Subcutaneous abdominal adipose tissue (tissue), 5 donors: ENCODE measurements around the gene EXOC7.
A peak's percentile ranks its signal among the peaks of the same experiment; 100 is the strongest.

Experiments used
- H3K27ac ChIP-seq: one replicate; pipeline ENCODE4 v1.7.0; 2013; ENCODE audit warnings: low read depth, mild to moderate bottlenecking, inconsistent platforms, low read length, moderate library complexity
- H3K27me3 ChIP-seq, 5 donors: one replicate each; pipeline ENCODE4 v1.7.0; 2013; ENCODE audit warnings: low read length in 5 of 5, inconsistent platforms in 1 of 5; ENCODE audit not compliant: control insufficient read depth in 5 of 5, insufficient read depth in 4 of 5
- H3K36me3 ChIP-seq, 5 donors: one replicate each; pipeline ENCODE4 v1.7.0; 2013; ENCODE audit warnings: low read length in 5 of 5; ENCODE audit not compliant: control insufficient read depth in 5 of 5, insufficient read depth in 5 of 5
- H3K4me1 ChIP-seq, 5 donors: one replicate each; pipeline ENCODE4 v1.7.0; 2013; ENCODE audit warnings: low read length in 5 of 5, mild to moderate bottlenecking in 3 of 5, moderate library complexity in 1 of 5; ENCODE audit not compliant: control insufficient read depth in 5 of 5, insufficient read depth in 5 of 5
- H3K4me3 ChIP-seq, 5 donors: one replicate each; pipeline ENCODE4 v1.7.0; 2013; ENCODE audit warnings: low read length in 5 of 5, low read depth in 1 of 5
- H3K9ac ChIP-seq, 5 donors: one replicate each; pipeline ENCODE4 v1.7.0; 2013; ENCODE audit warnings: low read length in 5 of 5, mild to moderate bottlenecking in 4 of 5, moderate library complexity in 3 of 5
- H3K9me3 ChIP-seq, 5 donors: one replicate each; pipeline ENCODE4 v1.7.0; 2013; ENCODE audit warnings: low read length in 5 of 5; ENCODE audit not compliant: control insufficient read depth in 5 of 5
- donor health status: healthy.
- donor health status: healthy.
- donor health status: healthy.
- donor health status: healthy.
- donor health status: healthy.

EXOC7 gene

GRCh38 chr17:76102944-76103273, 678 bp downstream of the EXOC7 start:
- Histone ChIP-seq H3K4me3 (peak overlapping the region; percentile 63 to 99 (median 79)), H3K36me3 (peaks cover 3 to 36% (median 18%) of the 10 kb centered on the region in 5 donors), H3K9me3 (no peaks in the 10 kb centered on the region), H3K9ac (peak overlapping the region; percentile 53 to 96 (median 87)), H3K27ac (peak overlapping the region; percentile 72), H3K4me1 (peaks cover 6 to 22% (median 20%) of the 10 kb centered on the region in 5 donors), H3K27me3 (no peaks in the 10 kb centered on the region)

- no peaks in the 10 kb centered on the region for H3K27me3 ChIP-seq
- peaks cover 7 to 79% (median 61%) of the 10 kb centered on the region in 5 donors for H3K36me3 ChIP-seq
- no peak overlapping the region for H3K4me3 ChIP-seq
- peaks cover 4 to 10% (median 7%) of the 10 kb centered on the region in 5 donors for H3K4me1 ChIP-seq
- H3K9me3 ChIP-seq: no peaks in the 10 kb centered on the region
- H3K9ac ChIP-seq: no peak overlapping the region
- no peak overlapping the region for H3K27ac ChIP-seq
These were observed 5.8 kb downstream of the EXOC7 start for GRCh38 chr17:76097716-76098295.

- Histone ChIP-seq H3K4me1 (peaks cover 0 to 7% (median 0%) of the 10 kb centered on the region in 5 donors), H3K36me3 (peaks cover 7 to 83% (median 62%) of the 10 kb centered on the region in 5 donors), H3K27me3 (no peaks in the 10 kb centered on the region), H3K27ac (no peak overlapping the region), H3K4me3 (no peak overlapping the region), H3K9ac (no peak overlapping the region), H3K9me3 (no peaks in the 10 kb centered on the region)
These were observed 7.6 kb downstream of the EXOC7 start for GRCh38 chr17:76095943-76096342.

- Histone ChIP-seq H3K9me3 (no peaks in the 10 kb centered on the region), H3K27ac (no peak overlapping the region), H3K27me3 (no peaks in the 10 kb centered on the region)
These were observed 9.5 kb downstream of the EXOC7 start for GRCh38 chr17:76094046-76094445.

GRCh38 chr17:76092526-76093413, 10.8 kb downstream of the EXOC7 start:
- Histone ChIP-seq H3K9ac (no peak overlapping the region), H3K36me3 (peaks cover 4 to 90% (median 84%) of the 10 kb centered on the region in 5 donors), H3K9me3 (no peaks in the 10 kb centered on the region), H3K4me1 (peaks cover 0 to 7% (median 0%) of the 10 kb centered on the region in 5 donors), H3K27me3 (no peaks in the 10 kb centered on the region), H3K27ac (no peak overlapping the region), H3K4me3 (no peak overlapping the region)

More at GRCh38 chr17:76094046-76094445, 9.5 kb downstream of the EXOC7 start:
- H3K4me1 ChIP-seq: peaks cover 0 to 7% (median 0%) of the 10 kb centered on the region in 5 donors
- no peak overlapping the region for H3K4me3 ChIP-seq
- H3K9ac ChIP-seq: no peak overlapping the region
- peaks cover 7 to 85% (median 73%) of the 10 kb centered on the region in 5 donors for H3K36me3 ChIP-seq

- Histone ChIP-seq H3K4me1 (peaks cover 0 to 7% (median 0%) of the 10 kb centered on the region in 5 donors), H3K27me3 (no peaks in the 10 kb centered on the region), H3K27ac (no peak overlapping the region), H3K36me3 (peaks cover 4 to 90% (median 84%) of the 10 kb centered on the region in 5 donors), H3K9me3 (no peaks in the 10 kb centered on the region), H3K9ac (no peak overlapping the region), H3K4me3 (no peak overlapping the region)
These were observed 11.9 kb downstream of the EXOC7 start for GRCh38 chr17:76091526-76092286.

- Histone ChIP-seq H3K4me3 (no peak overlapping the region), H3K9ac (no peak overlapping the region), H3K27ac (no peak overlapping the region), H3K9me3 (no peaks in the 10 kb centered on the region), H3K27me3 (no peaks in the 10 kb centered on the region), H3K4me1 (peaks cover 0 to 7% (median 0%) of the 10 kb centered on the region in 5 donors), H3K36me3 (peaks cover 3 to 96% (median 87%) of the 10 kb centered on the region in 5 donors)
These were observed 13.0 kb downstream of the EXOC7 start for GRCh38 chr17:76090517-76091129.

GRCh38 chr17:76089680-76090516, 13.7 kb downstream of the EXOC7 start:
- Histone ChIP-seq H3K4me1 (peaks cover 0 to 7% (median 0%) of the 10 kb centered on the region in 5 donors), H3K9ac (no peak overlapping the region), H3K27ac (no peak overlapping the region), H3K36me3 (peaks cover 0 to 98% (median 90%) of the 10 kb centered on the region in 5 donors), H3K9me3 (no peaks in the 10 kb centered on the region), H3K27me3 (no peaks in the 10 kb centered on the region), H3K4me3 (no peak overlapping the region)
